SH-SY5Y (cell line): ENCODE measurements around the gene MARCKS.

ENCODE experiments used
- GATA2 ChIP-seq: IDR thresholded peaks from 2 replicates; pipeline ENCODE4 v1.6.1; 2011; ENCODE audit warnings: mild to moderate bottlenecking, low read depth, low read length
- GATA3 ChIP-seq: IDR thresholded peaks from 2 replicates; pipeline ENCODE4 v1.6.1; 2011; ENCODE audit warnings: low read depth, mild to moderate bottlenecking, low read length, moderate library complexity

MARCKS gene

GRCh38 chr6:113888493-113888892 is 31.3 kb downstream of the MARCKS start:
- TF ChIP-seq GATA3 (no peak), GATA2 (no peak)

- no peak for TF ChIP-seq GATA2
Observed at GRCh38 chr6:113888956-113889630, 31.9 kb downstream of the MARCKS start.

GRCh38 chr6:113893451-113893850 is 36.3 kb downstream of the MARCKS start:
- TF ChIP-seq GATA2 (no peak), GATA3 (no peak)

GRCh38 chr6:113893866-113894265 is 36.7 kb downstream of the MARCKS start:
- TF ChIP-seq GATA3 (no peak), GATA2 (no peak)

- TF ChIP-seq GATA2 (no peak), GATA3 (no peak)
Observed at GRCh38 chr6:113894712-113895674, 37.8 kb downstream of the MARCKS start.

GRCh38 chr6:113901482-113901881 is 44.3 kb downstream of the MARCKS start:
- no peak for TF ChIP-seq GATA3

- TF ChIP-seq GATA3, result no peak
- TF ChIP-seq GATA2, result no peak
Observed at GRCh38 chr6:113903666-113904330, 46.7 kb downstream of the MARCKS start.

- TF ChIP-seq GATA3, result no peak
- no peak for TF ChIP-seq GATA2
Observed at GRCh38 chr6:113907102-113907815, 50.1 kb downstream of the MARCKS start.

GRCh38 chr6:113908801-113909200 is 51.7 kb downstream of the MARCKS start:
- TF ChIP-seq GATA3, result no peak
- no peak for TF ChIP-seq GATA2

- no peak for TF ChIP-seq GATA3
- TF ChIP-seq GATA2, result no peak
Observed at GRCh38 chr6:113909224-113909856, 52.2 kb downstream of the MARCKS start.
